GM20000 (cell line): ENCODE measurements around the gene EIF2AK3.
"Not testable (repeated sequence)": the region's sequence is repeated elsewhere in the genome, so short reads cannot be mapped to it uniquely, and the experiment has no call there.

Experiments
- DNase-seq: peaks from one replicate; pipeline ENCODE4 v3.0.0; 2012; ENCODE audit warnings: low spot score
- TF ChIP-seq, protein P1 (sequence below): IDR thresholded peaks from 2 replicates; pipeline ENCODE4 v1.5.1; 2012; ENCODE audit warnings: mild to moderate bottlenecking, control low read depth; ENCODE audit errors: extremely low read depth, missing control alignments

EIF2AK3 gene

DNA sequence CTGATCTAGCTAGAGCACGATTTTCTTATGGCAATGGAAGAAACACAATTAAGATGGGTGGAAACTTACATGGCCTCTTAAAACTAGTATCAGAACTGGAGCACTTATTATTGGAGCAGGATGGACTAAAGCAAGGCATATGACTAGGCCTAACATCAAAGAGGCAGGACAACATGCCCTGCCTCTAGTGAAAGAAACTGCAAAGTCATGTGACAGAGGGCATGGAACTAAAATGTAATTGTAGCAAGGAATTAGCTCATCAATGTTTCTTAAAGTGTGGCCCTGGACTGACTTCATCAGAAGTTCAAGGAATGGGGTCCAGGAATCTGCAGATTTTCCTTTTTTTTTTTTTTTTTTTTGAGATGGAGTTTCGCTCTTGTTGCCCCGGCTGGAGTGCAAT is 5.3 kb upstream of the EIF2AK3 start:
- TF ChIP-seq, protein P1, sequence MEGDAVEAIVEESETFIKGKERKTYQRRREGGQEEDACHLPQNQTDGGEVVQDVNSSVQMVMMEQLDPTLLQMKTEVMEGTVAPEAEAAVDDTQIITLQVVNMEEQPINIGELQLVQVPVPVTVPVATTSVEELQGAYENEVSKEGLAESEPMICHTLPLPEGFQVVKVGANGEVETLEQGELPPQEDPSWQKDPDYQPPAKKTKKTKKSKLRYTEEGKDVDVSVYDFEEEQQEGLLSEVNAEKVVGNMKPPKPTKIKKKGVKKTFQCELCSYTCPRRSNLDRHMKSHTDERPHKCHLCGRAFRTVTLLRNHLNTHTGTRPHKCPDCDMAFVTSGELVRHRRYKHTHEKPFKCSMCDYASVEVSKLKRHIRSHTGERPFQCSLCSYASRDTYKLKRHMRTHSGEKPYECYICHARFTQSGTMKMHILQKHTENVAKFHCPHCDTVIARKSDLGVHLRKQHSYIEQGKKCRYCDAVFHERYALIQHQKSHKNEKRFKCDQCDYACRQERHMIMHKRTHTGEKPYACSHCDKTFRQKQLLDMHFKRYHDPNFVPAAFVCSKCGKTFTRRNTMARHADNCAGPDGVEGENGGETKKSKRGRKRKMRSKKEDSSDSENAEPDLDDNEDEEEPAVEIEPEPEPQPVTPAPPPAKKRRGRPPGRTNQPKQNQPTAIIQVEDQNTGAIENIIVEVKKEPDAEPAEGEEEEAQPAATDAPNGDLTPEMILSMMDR = no peak
- no peak for DNase-seq

DNA sequence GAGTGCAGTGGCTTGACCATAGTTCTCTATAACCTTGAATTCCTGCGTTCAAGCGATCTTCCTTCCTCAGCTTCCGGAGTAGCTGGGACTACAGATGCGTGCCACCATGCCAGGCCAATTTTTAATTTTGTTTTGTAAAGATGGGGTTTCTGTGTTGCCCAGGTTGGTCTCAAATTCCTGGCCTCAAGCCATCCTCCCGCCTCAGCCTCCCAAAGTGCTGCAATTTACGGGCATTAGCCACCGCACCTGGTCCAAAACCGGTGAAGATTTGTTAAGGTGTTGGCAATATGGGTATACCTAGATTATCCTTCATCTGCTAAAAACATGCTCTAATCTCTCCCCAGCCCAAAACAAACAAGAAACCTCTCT is 1.3 kb upstream of the EIF2AK3 start:
- TF ChIP-seq, protein P1 = no peak
- no peak for DNase-seq

DNA sequence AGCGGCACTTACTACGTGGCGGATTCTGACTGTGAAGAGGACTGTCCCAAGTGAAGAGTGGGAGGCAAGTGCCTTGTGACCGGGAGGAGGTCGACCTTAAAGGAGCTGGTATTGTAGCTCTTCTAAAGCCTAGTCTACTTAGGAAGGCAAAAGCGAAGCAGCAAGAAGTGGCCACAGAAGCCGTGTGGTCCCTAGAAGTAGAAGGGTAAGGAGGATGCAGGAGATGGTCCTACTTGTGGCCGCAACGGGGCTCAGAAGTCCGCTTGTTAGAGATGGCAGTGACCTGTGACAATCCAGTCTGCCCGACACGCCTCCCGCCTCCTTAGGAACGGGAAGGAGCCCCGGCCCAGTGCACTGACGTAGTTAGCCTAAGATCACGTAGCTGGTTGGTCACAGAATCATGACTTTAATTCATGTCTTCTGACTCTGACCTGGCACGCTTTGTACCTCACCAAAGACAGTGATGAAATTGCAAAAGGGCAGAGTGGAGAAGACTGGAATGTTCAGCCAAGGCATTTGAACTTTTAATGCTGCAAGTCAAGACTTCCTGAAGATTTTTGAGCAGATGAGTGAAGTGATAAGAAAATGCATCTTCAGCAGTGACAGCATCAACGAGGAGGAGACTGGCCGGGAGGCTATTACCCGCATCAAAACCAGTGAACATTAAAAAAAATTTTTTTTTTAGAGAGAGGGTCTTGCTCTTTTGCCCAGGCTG is 749 bp upstream of the EIF2AK3 start:
- DNase-seq = peak; percentile 79
- TF ChIP-seq, protein P1 = no peak

DNA sequence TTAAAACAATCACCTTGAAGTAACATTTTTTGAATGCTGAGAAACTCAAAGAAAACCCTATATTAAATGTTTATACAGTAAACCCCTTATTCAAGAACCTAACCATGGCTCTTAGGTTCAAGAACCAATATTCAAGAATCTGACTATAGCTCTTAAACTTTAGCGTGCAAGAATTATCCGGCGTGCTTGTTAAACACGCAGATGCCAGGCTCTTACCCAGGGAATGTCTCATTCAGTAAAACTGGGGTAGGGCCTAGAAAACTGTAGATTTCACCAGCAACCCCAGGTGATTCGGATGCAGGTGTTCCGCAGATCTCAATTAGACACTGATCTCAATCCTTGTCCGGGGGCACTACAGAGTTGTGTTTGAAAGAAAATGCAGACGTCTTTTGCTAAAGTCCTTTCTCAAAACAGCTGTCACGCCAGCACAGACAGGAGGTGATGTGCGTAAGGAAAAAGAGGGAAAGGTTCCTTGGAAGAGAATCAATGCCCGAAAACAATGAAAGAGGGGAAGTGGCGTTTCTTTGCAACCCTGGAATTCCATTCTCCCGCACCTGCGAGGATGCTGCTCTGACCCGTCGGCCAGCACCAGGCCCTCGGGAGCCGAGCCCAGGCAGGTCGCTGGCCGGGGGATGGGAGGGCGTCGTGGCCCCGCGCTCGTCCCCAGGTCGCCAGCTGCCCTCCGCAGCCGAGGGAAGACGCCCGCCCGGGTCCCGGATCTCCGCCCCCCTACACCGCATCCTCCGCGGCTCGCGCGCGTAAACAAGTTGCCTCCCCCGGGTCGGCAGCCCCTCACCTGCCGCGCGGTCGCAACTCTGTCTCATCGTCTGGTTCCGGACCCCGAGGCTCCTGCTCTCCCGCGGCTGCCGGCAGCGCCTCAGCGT is 851 bp downstream of the EIF2AK3 start:
- TF ChIP-seq, protein P1 = no peak
- peak; percentile 29 for DNase-seq

DNA sequence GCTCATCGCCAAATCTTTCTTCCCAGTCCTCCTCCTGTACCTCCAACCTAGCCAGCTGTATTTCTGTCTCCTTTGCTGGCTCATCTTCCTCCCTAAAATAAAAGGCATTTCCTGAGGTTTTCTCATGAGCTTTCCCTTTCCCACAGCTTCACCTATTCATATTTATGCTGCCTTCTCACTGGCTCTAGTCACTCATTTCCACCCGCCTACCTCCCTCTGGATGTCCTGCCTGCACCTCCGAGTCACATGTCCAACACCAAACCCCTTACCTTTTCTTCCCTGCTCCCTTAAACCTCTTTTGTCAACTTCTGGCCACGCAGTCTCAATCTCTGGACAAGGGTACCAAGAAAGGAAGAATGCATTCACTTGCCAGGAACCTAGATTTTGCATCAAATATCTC is 2.8 kb downstream of the EIF2AK3 start:
- no peak for DNase-seq
- TF ChIP-seq, protein P1 = no peak

DNA sequence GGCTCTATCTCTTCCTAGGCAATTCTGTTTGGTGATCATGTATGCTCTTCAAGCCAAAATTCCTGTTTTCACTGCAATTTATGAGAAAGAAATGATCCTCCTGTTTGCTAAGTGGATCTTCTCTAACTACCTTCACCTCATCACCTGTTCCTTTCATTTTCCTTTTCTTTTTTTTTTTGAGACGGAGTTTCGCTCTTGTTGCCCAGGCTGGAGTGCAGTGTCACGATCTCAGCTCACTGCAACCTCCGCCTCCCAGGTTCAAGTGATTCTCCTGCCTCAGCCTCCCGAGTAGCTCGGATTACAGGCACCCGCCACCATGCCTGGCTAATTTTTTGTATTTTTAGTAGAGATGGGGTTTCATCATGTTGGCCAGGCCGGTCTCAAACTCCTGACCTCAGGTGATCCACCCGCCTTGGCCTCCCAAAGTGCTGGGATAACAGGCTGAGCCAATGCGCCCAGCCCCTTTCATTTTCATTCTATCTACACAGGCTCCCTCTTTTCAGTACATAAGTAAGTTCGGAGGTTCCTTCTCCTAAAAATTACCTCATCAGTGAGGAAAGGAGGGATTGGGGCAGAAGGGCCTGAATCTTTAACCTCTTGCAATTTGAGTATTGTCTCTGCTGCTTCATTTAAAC is 3.3 kb downstream of the EIF2AK3 start:
- not testable (repeated sequence) for DNase-seq

DNA sequence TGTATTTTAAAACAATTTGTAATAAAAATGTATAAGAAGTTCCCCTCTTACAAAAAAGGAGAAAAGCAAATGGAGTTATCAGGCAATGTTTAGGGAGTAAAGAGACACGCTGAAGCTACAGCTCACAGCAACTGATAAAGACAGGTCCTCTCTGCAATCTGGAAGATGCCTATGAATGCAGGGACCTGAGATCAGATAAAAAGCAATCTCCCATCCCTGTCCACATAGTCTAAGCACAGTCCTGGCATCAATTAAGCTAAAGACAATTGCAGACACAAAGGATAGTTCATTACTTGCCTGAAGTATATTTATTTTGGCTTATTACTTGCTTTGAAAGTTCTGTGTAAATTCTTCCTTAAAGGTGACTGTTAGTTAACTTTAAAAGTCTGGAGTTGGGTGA is 5.0 kb downstream of the EIF2AK3 start:
- DNase-seq = no peak
- TF ChIP-seq, protein P1 = no peak
